Stimulated activated CD4-positive, alpha-beta T cell treated with anti-CD3 and anti-CD28 coated beads, Interleukin-12 subunit alpha, Interleukin-12 subunit beta, amount 100 ng/mL, for 24 hours (primary cell): Measurements from ENCODE around the gene TJP1.
"Not testable (repeated sequence)": the region's sequence is repeated elsewhere in the genome, so short reads cannot be mapped to it uniquely, and the experiment has no call there.

Source experiments
- DNase-seq, 2 experiments: peaks; one replicate each; pipeline ENCODE4 v3.0.0-alpha.2; 2020; ENCODE audit warnings: low read depth in 2 of 2

TJP1 gene

DNA sequence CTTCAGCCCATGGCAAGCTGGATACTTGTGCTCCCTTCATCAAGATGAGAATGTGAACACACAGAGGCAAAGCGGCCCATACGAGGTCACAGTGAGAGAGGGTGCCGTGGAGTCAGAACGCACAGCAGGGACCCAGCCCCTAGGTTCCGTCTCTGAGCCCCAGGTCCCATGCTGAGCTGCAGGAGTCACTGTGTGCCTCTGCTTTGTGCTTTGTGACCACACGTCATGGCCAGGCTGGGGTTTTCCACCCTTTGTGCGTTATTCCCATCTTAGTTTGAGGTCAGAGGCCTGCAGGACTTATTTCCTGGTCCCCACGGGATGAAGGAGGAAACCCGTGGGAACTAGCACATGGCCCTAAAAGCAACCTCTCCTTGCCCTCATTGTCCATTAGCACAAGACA lies 140.3 kb downstream of the TJP1 start:
- no peak for DNase-seq

DNA sequence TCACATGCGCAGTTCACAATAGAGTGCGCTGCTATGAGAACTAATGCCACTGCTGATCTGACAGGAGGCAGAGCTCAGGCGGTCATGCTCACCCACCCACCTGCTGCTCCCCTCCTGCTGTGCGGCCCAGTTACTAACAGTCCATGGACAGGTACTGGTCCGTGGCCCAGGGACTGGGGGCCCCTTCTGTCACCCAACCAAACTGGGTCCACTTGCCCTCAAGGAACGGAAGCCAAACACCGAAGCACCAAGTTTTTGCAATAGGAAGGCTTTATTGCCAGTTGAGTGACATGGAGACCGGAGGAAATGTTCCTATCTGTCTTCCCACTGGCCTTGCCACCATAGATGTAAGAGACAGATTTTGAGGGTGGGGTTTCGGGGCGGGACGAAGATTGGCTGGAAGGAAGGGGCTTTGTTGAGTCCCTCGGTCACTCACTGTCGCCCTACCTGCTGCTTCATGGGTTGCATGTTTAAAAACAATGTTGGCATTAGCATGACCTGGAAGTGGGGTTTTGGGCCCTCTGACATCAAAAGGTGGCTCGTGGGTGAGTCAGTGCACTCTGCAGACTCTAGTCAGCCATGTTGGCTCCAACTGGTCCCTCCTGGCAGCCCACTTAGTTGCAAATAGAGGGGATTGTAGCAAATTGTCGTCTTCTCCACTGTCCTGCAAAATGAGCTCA lies 141.0 kb downstream of the TJP1 start:
- DNase-seq: no peak

DNA sequence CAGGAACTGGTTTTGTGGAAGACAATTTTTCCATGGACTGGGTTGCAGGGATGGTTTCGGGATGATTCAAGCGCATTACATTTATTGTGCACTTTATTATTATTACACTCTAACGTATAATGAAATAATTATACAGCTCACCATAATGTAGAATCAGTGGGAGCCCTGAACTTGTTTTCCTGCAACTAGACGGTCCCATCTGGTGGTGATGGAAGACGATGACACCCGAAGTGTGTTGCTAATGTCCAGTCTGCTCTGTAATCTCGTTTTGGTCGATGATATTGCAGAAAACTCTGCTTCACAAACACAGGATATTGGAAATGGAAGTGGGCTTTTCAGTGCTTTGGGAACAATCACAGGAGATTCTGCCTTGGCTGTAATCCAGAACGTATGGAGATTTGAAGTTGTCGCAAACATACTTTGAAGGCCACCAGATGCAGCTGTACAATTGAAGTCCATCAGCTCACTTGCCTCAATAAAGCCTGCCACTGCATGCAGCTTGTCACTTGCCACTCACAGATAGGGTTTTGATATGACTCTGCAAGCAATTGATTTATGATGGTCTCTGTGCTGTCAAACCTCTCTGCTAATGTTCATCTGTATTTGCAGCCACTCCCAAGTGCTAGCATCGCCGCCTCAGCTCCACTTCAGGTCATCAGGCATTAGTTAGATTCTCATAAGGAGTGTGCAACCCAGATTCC lies 141.7 kb downstream of the TJP1 start:
- no peak for DNase-seq

DNA sequence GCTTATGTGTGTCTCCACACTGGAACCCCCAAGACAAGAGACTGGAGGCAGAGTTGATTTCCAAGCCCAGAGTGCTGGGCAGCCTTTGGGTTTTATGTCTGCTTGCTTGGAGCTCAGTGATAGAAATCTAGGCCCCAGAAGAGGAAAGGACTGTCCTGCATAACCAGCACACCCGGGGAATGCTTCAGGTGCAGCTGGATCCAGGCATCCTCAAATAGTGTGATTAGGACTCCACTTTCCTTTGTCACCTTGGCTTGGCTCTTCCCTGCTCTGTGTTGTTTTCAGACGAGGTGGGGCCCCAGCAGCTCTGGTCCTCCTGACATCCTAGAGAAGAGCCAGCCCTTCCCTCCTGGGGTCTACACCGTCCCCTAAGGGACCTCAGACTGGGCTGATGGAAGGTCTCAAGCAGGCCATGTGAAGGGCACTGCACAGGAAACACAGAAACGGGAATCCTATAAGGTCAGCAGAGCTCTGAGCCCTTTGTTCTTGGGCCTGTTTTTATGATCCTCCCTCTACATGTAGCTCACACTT lies 143.7 kb downstream of the TJP1 start:
- DNase-seq: no peak

DNA sequence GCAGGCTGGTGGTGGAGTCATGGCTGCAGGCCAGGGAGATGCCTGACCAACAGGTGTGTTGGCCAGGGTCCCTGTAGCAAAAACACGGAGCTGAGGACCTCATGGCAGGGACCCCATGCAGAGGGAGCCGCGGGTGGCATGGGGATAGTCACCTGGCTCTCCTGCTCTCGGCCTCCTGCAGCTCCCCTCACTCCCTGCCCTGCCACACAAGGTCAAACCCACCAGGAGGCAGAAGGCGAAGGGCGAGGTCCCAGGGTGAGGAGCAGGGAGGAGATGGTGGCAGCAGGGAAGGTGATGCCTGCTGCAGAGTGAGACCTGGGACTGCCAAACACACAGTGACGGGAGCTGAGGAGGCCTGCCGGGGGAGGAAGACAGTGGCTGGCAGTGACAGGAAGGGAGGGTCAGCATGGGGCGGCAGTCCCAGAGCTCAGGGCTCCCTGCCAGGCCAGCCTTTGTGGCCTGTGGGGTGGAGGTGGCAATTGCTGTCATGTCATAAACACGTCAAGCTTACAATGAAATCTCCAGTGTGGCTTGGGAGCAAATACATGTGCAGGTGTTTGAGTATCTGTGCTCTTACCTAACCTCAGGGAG lies 144.3 kb downstream of the TJP1 start:
- DNase-seq: no peak

DNA sequence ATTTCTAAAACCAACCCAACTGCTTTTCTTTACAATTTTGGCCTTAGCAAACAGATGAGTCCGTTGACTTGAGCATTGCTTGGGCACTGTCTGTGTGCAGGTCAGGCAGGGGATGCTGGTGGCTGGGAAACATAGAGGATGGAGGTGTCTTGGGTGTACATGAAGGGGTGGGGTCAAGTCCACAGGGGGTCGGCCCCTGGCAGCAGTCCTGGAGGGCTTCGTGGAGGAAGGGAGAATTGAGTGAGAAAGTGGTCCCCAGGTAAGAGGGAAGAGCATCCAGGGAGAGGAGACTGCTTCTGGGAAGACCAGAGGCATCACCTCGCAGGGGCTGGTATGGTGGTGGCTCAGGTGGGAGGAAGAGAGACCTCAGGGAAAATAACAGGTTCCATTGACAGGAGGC lies 144.8 kb downstream of the TJP1 start:
- DNase-seq: no peak

DNA sequence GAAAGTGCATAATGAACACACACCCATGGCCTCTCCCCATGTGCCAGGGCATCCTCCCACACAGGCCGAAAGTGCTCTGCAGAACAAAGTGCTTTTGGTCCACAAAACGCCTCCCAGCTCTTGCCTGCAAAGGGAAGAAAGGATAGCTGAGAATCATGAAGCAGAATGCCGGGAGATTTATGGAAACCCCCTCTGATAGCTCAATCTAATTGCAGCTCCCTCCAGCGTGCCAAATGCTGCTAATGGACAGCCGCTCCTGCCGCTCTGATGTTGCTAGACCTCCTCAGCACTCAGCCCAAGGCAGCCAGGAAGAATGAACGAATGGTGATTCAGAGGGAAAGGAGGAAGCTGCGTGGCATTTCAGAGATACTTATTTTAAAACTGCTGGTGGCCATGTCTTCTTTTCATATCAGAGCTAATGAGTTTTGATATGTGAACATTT lies 145.3 kb downstream of the TJP1 start:
- DNase-seq: no peak

DNA sequence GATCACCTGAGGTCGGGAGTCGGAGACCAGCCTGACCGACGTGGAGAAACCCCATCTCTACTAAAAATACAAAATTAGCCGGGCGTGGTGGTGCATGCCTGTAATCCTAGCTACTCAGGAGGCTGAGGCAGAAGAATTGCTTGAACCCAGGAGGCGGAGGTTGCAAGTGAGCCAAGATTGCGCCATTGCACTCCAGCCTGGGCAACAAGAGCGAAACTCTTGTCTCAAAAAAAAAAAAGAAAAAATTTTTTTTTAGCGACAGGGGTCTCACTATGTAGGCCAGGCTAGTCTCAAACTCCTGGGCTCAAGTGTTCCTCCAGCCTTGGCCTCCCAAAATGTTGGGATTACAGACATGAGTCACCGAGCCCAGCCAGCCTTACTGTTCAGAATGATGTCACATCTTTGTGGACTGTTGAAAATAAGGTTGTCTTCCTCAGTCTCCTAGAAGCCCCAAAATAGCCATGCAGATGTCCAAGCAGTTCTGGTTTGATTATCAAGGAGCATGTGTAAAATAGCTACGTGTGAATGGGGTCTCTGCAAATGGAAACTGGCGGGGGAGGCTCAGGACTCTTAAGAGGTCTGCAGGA lies 145.8 kb downstream of the TJP1 start:
- not testable (repeated sequence) for DNase-seq

DNA sequence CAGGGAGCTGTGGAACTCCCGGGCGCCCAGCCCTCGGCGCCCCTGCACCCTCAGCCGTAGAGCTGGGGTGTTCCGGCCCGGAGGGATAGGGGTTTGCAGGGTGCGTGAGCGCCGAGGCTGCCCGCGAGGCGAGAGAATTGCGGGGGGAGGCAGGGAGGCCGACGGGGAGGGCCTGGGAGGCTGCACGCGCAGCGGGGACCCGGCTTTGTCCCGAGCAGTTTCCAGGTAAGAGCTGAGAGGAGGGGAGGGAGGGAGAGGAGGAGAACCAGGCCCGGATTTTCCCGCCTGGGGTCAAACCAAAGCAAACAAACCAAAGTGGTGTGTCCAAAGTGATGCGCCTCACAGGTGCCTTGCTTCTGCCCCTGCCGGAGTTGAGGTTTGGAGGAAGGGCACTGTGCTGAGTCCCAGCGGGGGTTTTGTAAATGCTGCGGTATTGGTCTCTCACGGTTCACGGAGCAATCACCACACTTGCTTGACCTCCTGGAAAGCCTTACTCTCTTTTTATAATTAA lies 146.4 kb downstream of the TJP1 start:
- DNase-seq: no peak

DNA sequence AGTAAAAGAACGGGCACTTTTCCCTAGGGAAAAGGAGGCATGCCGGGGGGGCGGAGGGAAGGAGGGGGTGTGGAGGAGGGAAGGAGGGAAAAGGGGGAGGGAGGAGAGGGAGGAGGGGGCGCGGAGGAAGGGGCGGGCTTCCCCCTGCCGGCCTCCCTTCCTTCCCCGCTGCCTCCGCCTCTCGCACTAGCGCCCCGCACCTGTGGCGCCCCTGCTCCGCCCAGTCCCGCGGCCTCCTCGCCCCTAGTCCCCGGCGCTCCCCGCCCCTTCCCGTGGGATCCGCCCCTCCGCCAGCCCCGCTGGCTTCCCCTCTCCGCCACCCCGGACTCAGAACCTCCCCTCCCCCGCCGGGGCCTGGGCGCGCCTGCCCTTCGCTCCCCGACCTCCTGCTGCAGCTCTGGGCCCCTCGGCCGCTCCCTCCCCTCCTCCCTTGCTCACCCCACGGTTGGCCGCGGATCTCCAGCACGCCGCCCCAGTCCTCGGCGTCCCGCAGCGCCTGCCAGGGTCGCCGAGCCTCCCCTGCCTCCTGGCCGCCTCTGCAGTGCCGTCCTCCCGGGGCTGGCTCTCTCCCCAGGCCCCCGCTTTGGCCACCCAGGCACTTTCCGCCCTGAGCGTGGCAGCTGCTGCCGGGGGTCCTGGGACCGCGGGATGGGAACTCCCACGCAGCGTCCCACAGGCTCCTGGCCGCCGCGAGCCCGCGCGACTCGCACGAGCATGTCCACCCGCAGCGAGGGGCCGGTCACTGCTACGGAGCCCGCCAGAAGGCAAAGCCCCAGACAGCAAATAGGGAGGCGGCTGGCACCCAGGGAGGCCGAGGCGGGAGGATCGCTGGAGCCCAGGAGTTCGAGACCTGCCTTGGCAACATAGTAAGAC lies 147.4 kb downstream of the TJP1 start:
- peak in 1 of 2 experiments; percentile 1 for DNase-seq

DNA sequence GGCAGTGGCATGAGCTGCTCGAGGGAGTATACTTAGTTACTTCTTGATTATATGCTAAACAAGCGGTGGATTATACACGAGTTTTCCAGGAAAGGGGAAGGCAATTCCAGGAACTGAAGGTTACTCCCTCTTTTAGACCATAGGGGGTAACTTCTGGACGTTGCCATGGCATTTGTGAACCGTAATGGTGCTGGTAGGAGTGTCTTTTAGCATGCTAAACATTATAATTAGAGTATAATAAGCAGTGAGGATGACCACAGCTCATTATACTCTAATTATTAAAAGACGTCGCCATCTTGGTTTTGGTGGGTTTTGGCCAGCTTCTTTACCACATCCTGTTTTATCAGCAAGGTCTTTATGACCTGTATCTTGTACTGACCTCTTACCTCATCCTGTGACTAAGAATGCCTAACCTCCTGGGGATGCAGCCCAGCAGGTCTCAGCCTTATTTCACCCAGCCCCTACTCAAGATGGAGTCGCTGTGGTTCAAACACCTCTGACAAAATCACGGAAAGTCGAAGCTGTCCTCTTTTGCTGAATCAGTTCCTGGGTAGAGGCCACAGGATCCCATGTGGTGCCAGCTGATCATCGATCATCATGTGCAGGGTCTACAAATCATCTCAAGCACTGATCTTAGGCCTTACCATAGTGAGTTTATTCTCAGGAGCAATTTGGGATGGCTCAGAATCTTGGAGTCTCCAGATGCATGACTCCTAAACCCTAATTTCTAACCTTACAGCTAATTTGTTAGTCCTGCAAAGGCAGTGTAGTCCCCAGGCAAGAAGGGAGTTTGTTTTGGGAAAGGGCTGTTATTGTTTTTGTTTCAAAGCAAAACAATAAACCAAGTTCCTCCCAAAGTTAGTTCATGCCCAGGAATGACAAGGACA lies 149.1 kb downstream of the TJP1 start:
- DNase-seq: no peak

DNA sequence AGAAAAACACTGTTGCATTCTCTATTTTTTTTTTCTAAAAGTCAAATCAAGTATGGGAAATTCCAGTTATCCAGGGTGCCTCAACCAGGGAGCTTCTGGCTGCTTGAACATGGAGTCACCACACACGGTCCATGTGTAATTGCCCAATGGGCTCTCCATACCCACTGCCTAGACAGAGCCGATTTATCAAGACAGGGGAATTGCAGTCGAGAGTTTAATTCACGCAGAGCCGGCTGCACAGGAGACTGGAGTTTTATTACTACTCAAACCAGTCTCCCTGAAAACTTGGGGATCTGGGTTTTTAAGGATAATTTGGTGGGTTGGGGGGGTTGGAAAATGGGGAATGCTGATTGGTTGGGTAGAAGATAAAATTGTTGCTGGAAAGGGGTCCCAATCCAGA lies 149.8 kb downstream of the TJP1 start:
- DNase-seq: no peak

DNA sequence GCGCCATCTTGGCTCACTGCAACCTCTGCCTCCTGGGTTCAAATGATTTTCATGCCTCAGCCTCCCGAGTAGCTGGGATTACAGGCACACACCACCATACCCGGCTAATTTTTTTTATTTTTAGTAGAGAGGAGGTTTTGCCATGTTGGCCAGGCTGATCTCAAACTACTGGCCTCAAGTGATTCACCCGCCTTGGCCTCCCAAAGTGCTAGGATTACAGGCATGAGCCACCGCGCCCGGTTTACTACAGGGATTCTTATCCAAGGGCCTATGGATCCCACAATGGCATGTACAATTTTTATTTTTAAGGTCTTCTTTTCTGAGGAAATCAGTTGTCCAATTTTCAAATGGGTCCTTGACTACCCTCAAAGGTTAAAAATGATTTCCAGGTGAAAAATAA lies 150.2 kb downstream of the TJP1 start:
- DNase-seq: not testable (repeated sequence)

DNA sequence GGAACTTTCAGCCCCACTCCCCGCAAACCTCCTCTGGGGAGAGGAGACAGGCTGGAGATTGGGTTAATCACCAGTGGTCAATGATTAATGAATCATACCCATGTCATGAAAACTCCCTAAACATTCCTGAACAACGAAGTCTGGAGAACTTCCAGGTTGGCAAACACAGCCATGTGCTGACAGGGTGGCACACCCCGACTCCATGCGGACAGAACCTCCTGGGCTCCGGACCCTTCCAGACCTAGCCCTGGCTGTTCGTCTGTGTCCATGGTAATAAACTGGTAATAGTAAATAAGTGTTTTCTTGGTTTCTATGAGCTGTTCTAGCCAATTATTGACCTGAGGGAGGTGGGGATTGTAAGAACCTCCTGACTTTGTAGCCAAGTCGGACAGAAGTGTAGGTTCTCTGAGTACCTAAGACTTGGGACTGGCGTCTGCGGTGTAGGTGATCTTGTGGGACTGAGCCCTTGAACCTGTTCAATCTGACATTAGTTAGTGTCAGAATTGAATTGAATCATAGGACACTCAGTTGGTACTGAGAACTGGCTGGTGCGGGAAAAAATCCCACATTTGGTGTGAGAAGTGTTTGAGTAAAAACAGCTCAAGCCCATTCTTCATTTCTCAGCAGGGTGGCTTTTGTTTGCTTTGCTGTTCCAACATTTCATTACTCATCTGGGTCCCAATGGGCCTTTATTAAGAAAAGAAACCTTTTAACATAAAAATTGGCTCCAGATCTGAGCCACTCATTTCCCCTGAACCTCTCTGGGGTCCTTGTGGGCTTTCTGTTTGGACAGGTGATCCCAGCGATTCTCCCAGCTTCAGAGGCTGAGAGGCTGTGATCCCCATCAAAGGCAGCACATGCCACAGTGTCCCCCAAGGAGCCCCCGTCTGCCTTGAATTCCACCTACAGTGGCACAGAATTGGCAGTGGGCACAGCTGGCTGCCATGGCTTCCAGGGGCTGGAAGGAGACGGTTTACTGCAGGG lies 151.0 kb downstream of the TJP1 start:
- no peak for DNase-seq

DNA sequence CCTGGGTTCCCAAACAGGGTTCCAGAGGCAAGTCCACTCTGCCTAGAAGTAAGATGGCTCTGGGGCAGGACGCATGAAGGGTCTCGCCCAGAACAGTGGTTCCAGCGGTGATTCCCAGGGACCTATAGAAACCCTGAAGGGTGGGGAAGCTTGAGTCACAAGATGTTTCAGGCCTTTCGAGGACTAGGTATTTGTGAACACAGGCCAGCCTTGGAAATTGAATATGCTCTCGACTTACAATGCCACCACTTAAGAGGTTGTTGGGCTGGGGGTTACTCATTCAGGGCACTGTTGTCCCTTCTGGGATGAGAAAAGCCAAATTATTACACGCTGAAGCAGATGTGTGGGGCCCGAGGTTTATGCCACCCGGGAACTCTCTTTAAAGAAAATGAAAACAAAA lies 152.0 kb downstream of the TJP1 start:
- DNase-seq: no peak

DNA sequence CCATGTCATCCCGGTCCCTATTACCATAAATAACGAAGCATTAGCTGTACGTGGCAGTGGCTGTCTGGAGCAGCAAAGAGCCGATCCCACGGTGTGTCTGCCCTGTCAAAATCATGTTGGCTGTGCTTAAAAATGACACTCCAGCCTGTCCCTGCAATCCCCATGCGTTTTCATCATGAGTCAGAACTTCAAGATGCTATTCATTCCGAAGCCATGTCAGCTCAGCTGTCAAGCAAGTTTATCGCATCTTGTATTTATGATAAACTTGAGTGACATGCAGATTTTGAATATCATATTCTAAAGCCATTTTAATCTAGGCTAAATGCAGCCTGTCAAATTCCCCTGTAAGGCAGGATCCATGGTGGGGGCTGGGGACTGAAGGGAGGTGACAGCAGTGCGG lies 152.4 kb downstream of the TJP1 start:
- DNase-seq: no peak

DNA sequence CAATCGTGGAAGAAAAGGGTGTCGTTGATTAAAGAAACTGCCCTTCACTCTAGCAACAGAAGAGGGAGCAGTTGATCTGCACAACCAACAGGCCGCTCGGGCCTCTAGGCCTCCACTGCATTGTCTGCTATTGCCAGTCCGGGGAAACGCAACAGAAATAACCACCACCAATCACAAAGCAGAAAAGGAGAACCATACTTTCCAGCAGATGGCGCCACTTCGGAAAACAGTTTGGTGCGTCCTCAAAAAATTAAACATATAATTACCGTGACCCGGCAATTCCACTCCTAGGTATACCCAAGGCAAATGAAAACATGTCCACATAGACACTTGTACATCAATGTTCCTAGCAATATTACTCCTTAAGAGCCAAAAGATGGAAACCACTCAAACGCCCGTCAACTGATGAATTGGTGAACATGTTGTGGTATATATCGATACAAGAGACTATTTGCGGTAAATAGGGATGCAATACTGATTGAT lies 154.1 kb downstream of the TJP1 start:
- DNase-seq: peak in 1 of 2 experiments; percentile 21

DNA sequence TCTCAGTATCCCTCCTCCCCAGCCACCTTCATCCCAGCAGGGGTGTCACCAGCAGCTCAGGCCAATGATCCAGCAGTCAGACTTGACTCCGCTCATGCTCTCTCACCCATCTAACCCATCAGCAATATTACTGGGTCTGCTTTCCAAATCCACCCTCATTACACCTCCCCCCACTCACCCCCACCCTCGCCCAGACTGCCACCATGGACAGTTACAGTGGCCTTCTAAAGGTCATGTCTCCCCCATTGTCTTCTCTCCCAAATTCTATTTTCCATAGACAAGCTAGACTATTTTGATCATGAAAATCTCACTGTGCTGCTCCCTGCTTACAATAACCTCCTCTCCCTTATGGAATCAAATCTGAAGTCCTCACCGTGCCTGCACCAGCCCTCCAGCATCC lies 156.0 kb downstream of the TJP1 start:
- DNase-seq: no peak

DNA sequence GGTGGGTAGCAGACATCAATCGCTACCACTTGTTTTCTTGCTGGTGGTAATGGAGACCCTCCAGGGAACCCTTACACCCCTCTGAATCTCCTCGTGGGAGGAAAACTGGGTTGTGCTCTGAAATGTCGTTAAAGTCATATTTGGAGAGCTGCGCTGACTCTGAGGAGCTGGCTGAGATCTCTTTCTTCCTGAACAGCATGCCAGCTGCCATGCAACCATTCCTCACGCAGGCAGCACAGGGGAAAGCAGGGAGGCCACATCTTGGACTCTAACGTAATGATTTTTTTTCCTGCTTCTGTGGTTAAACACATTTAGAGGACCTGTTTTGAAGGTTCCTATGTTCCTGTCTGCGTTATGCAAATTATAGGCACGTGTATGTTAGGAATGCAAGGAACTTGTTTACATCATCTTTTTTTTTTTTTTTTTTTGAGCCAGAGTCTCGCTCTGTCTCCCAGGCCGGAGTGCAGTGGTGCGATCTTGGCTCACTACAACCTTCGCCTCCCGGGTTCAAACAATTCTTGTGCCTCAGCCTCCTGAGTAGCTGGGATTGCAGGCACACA lies 156.7 kb downstream of the TJP1 start:
- DNase-seq: no peak
